DMS153 treated with DMSO at 0.1 percent for 48 hours (cell line): Measurements from ENCODE around the gene ZNF784.

Experiments used
- DNase-seq: peaks from one replicate; lab custom pipeline; 2025; ENCODE audit not compliant: unreplicated experiment; lab: John Stamatoyannopoulos, UW

ZNF784 gene

GRCh38 chr19:55644191-55644833 lies 19.9 kb upstream of the ZNF784 start:
- no peak for DNase-seq

- no peak for DNase-seq
These were observed 19.5 kb upstream of the ZNF784 start for GRCh38 chr19:55643887-55644176.

- DNase-seq: peak; percentile 51
These were observed 18.9 kb upstream of the ZNF784 start, which contains the start of gene ZNF581 for GRCh38 chr19:55643003-55643886. ZNF581 (plus strand) TSS chr19:55643649; CDS start chr19:55644572, 923 bp downstream.

- DNase-seq: no peak
These were observed 18.0 kb upstream of the ZNF784 start for GRCh38 chr19:55642153-55643002.

GRCh38 chr19:55641426-55642152 lies 17.2 kb upstream of the ZNF784 start:
- no peak for DNase-seq

- DNase-seq: peak; percentile 39
These were observed 16.4 kb upstream of the ZNF784 start, which contains the start of gene ZNF580 for GRCh38 chr19:55640577-55641425. ZNF580 (plus strand) TSS chr19:55641002; CDS start chr19:55642509, 1,507 bp downstream.

- peak; percentile 44 for DNase-seq
These were observed 15.7 kb upstream of the ZNF784 start for GRCh38 chr19:55640043-55640576.

GRCh38 chr19:55638864-55639359 lies 14.5 kb upstream of the ZNF784 start:
- DNase-seq: no peak

GRCh38 chr19:55637534-55637933 lies 13.2 kb upstream of the ZNF784 start:
- DNase-seq: no peak

- DNase-seq: no peak
These were observed 12.4 kb upstream of the ZNF784 start for GRCh38 chr19:55636723-55637122.

- no peak for DNase-seq
These were observed 11.6 kb upstream of the ZNF784 start for GRCh38 chr19:55635856-55636440.

GRCh38 chr19:55635334-55635717 lies 11.0 kb upstream of the ZNF784 start:
- DNase-seq: no peak

- no peak for DNase-seq
These were observed 9.5 kb upstream of the ZNF784 start for GRCh38 chr19:55633861-55634260.

GRCh38 chr19:55632463-55632834 lies 8.1 kb upstream of the ZNF784 start:
- DNase-seq: peak; percentile 68

- DNase-seq: no peak
These were observed 2.0 kb upstream of the ZNF784 start for GRCh38 chr19:55626350-55626749.

- DNase-seq: no peak
These were observed 599 bp upstream of the ZNF784 start for GRCh38 chr19:55625004-55625326.

- DNase-seq: no peak
These were observed 805 bp downstream of the ZNF784 start for GRCh38 chr19:55623561-55623960.

GRCh38 chr19:55623130-55623529 lies 1.2 kb downstream of the ZNF784 start:
- DNase-seq: no peak

- no peak for DNase-seq
These were observed 2.0 kb downstream of the ZNF784 start for GRCh38 chr19:55622242-55622969.
